ENCODE data around the gene NEUROG1. TPM values are rescaled to one million over a fixed set of nuclear protein-coding genes. Genes with fewer than 3 reads are reported as not detected.

NEUROG1 gene
- total RNA-seq, 4 donors from 2014 or later = not detected

DNA sequence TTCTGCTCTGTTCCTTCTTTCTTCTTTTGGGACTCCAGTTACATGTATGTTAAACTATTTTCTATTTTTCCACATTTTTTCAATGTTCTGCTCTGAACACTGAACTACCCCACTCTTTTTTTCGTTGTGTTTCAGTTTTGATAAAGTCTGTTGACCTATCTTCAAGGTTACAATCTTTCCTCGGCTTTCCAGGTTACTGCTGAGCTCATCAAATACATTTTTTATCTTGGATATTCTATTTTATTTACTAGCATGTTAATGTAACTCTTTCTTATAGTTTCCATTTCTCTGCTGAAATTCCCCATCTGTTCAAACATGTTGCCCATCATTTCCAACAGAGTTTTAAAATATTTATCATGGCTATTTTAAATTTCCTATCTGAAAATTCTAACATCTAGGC, 13.8 kb downstream of the NEUROG1 start:
- Histone ChIP-seq H3K27me3 (no peaks in the 10 kb centered on the region), H3K4me1 (no peaks in the 10 kb centered on the region), H3K4me3 (replicated peaks in 1 of 3) (no peak overlapping the region), H3K36me3 (no peaks in the 10 kb centered on the region), H3K9me3 (no peaks in the 10 kb centered on the region), H3K27ac (no peak overlapping the region)
- DNase-seq = no peak
- TF ChIP-seq POLR2A (IDR thresholded peaks at IDR 0.05) = no peak
- TF ChIP-seq, protein P1, sequence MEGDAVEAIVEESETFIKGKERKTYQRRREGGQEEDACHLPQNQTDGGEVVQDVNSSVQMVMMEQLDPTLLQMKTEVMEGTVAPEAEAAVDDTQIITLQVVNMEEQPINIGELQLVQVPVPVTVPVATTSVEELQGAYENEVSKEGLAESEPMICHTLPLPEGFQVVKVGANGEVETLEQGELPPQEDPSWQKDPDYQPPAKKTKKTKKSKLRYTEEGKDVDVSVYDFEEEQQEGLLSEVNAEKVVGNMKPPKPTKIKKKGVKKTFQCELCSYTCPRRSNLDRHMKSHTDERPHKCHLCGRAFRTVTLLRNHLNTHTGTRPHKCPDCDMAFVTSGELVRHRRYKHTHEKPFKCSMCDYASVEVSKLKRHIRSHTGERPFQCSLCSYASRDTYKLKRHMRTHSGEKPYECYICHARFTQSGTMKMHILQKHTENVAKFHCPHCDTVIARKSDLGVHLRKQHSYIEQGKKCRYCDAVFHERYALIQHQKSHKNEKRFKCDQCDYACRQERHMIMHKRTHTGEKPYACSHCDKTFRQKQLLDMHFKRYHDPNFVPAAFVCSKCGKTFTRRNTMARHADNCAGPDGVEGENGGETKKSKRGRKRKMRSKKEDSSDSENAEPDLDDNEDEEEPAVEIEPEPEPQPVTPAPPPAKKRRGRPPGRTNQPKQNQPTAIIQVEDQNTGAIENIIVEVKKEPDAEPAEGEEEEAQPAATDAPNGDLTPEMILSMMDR (IDR thresholded peaks at IDR 0.05) = no peak
- intact Hi-C loops (cut with DNase I) = no loop called here
- WGBS, 2 donors = 51 to 59% methylated on average over 2 of the region's 2 CpGs

DNA sequence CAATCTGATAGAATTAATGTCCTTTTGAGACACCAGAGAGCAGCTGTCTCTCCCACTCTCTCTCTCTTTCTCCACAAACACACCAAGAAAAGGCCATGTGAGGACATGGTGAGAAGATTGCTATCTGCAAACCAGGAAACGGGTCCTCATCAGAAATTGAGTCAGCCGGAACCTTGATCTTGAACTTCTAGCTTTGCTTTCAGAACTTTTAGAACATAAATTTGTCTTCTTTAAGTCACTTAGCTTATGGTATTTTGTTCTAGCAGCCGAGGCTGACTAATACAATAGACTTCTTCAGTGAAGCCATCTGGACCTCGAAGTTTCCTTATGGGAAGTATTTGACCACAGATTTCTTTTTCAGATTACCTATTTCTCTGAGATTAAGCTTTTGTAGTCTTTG, 18.1 kb downstream of the NEUROG1 start:
- no peaks in the 10 kb centered on the region for H3K9me3 ChIP-seq
- DNase-seq = no peak
- TF ChIP-seq, protein P1 (IDR thresholded peaks at IDR 0.05) = no peak
- no peak for TF ChIP-seq POLR2A (IDR thresholded peaks at IDR 0.05)
- intact Hi-C loops (cut with DNase I) = no loop called here
- no peak overlapping the region for H3K27ac ChIP-seq
- no peak overlapping the region for H3K4me3 ChIP-seq (replicated peaks in 1 of 3)
- WGBS, 2 donors = 85 to 87% methylated on average over 4 of the region's 4 CpGs
- H3K4me1 ChIP-seq = no peaks in the 10 kb centered on the region
- H3K36me3 ChIP-seq = no peaks in the 10 kb centered on the region
- no peaks in the 10 kb centered on the region for H3K27me3 ChIP-seq

DNA sequence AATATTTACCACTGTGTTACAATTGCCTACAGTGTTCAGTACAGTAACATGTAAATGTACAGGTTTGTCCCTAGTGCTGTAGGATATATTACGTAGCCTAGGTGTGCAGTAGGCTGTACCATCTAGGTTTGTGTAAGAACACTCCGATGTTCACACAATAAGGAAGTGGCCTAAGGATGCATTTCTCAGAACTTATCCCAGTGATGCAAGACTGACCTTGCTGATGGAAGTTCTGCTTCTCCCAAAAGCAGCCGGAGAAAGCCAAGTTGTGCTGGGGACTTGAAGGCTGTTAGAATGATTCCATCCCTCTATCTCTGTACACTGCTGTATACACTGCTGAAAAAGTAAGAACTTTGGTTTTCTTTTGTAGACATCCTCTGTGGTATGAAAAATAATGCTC, 21.6 kb downstream of the NEUROG1 start:
- DNase-seq = no peak
- Histone ChIP-seq H3K27ac (no peak overlapping the region), H3K27me3 (no peaks in the 10 kb centered on the region), H3K9me3 (no peaks in the 10 kb centered on the region), H3K4me3 (replicated peaks in 1 of 3) (no peak overlapping the region), H3K36me3 (no peaks in the 10 kb centered on the region), H3K4me1 (no peaks in the 10 kb centered on the region)
- no peak for TF ChIP-seq POLR2A (IDR thresholded peaks at IDR 0.05)
- TF ChIP-seq, protein P1 (IDR thresholded peaks at IDR 0.05) = no peak
- WGBS, 2 donors = 84 to 94% methylated on average over 3 of the region's 3 CpGs
- intact Hi-C loops (cut with DNase I) = no loop called here

DNA sequence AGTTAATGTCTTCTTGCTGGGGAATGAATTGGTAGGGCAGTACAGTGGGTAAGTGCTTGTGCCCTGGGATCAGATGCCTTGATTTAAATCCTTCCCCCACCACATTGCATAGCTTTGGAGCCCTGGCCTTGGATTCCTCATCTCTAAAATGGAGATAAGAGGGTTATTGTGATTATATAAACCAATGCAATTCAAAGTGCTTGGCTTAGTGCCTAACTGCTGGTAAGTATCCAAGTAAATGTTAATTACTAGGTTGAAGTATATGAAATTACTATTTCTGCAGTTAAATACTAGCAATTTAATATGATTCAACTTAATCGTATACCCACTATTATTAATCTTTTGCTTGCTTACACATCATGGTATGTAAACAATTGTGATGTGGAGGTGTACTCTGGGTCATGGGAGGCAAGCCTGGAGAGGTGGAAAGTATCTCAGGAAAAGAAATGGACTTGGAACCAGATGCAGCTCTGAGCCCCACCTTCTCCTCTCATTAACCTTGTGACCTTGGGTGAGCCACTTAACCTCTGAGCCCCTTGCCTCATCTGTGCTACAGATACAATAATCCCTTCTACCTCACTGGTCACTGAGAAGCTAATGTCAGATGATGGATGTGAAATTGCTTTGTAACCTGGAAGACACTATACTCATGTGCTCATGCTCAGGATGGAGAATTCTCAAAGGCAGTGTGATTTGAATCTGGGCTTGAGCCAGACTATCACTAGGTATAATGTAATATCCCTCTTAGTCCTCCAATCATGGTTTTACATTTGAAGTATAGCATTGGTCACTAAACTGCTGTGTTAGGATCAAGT, 23.8 kb downstream of the NEUROG1 start:
- Histone ChIP-seq H3K9me3 (no peaks in the 10 kb centered on the region), H3K36me3 (no peaks in the 10 kb centered on the region), H3K4me3 (replicated peaks in 1 of 3) (no peak overlapping the region), H3K27ac (no peak overlapping the region), H3K27me3 (peaks cover 4% of the 10 kb centered on the region), H3K4me1 (no peaks in the 10 kb centered on the region)
- intact Hi-C loops (cut with DNase I) = no loop called here
- 76 to 88% methylated on average over 1 of the region's 1 CpG for WGBS, 2 donors
- DNase-seq = no peak
- TF ChIP-seq, protein P1 (IDR thresholded peaks at IDR 0.05) = no peak
- TF ChIP-seq POLR2A (IDR thresholded peaks at IDR 0.05) = no peak

DNA sequence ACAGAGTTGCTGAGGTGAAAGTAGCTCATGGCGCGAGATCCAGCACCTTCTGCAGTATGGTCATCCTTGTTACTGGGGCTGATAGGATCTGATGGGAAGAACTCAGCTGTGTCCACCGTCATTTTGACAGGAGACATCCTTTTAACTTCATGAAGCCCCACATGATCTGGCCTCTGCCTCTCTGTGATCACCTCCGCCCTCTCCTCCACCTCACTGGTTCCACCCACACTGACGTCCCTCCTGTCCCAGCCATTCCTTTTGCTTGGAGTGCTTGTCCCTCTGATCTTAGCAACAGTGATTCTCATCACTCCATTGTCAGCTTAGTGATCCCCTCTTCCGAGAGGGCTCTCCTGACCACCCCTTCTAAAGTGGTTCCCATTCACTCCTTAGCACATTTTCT, 25.8 kb downstream of the NEUROG1 start:
- H3K27ac ChIP-seq = no peak overlapping the region
- no peak for DNase-seq
- intact Hi-C loops (cut with DNase I) = no loop called here
- TF ChIP-seq, protein P1 (IDR thresholded peaks at IDR 0.05) = no peak
- TF ChIP-seq POLR2A (IDR thresholded peaks at IDR 0.05) = no peak
- no peaks in the 10 kb centered on the region for H3K4me1 ChIP-seq
- 66 to 76% methylated on average over 6 of the region's 6 CpGs for WGBS, 2 donors
- no peak overlapping the region for H3K4me3 ChIP-seq (replicated peaks in 1 of 3)
- no peaks in the 10 kb centered on the region for H3K36me3 ChIP-seq
- no peaks in the 10 kb centered on the region for H3K9me3 ChIP-seq
- peaks cover 5% of the 10 kb centered on the region for H3K27me3 ChIP-seq

Measured in thyroid gland (tissue), 4 donors.